ENCODE results near the gene VAV2.

VAV2 gene

DNA sequence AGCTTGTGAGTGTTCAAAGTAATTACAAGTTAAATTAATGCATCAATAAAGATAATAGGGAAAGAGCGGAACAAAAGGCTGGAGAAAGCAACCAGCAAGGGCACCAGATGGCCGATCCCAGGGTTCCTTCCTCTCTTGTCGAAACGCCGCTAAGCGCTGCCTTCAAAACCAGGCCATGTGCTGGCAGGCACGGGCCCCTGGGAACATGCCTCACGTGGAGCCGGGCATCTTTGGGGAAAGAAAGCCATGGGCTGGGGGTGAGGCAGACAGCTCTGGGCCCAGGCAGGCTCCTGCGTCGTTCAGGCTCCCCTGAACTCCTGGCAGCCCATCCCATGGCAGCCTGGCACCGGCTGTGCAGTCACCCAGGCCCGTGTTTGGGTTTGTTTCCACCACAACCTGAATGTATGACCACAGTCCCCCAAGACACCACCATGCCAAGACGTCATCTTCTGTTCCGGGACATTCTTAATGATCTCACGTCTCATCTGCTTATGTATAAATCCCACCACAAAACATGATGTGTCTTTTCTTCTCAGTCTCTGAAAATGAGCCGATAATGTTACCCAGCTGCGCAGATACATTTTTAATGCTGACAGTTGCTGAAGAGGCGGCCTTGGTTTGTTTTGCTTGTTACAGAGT, 143.5 kb downstream of the VAV2 start:
- no peak for DNase-seq

DNA sequence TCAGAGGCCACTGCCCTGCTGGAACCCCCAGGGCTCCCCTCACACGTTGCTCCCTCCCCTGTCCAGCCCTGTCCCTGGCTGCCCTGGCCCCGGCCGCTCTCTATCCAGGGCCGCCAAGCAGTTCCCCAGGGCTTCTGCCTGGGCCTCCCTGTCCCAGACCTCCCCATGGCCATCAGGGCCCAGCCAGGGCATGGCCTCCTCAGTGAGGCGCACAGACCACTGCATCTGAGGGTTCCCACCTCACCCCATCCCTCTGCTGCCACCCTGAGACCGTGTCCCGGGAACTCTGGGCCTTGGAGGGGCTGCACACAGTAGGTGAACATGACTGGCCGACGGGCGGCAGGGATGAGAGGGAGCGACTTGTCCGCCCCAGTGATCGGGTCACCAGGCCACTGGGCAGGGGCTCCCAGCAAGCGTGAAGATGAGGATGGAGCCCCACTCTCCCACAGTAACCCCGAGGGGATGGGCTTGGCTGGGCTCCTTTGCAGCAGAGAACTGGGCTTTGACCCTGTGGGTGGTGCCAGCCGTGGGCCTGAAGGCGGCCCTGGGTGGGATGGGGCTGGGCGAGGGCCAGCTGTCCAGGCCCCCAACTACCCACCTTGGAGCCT, 145.5 kb downstream of the VAV2 start:
- no peak for DNase-seq

DNA sequence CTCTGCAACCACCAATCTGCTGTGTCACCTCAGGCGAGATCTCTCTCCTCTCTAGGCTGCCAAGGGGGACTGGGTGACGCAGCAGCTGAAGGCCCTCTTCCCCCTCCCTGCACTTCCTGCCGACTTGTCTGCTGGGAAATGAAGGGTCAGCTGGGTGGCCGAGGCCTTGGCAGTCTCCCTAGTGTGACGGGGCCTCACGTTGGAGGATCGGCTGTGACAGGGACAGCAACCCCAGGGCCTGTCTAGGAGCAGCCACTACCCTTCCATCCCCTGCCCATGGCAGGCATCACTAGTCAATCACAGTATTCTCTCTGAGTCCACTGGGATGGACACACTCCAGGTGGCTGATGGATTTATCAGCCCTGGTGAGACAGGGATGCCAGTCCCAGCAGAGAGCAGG, 146.7 kb downstream of the VAV2 start:
- no peak for DNase-seq

DNA sequence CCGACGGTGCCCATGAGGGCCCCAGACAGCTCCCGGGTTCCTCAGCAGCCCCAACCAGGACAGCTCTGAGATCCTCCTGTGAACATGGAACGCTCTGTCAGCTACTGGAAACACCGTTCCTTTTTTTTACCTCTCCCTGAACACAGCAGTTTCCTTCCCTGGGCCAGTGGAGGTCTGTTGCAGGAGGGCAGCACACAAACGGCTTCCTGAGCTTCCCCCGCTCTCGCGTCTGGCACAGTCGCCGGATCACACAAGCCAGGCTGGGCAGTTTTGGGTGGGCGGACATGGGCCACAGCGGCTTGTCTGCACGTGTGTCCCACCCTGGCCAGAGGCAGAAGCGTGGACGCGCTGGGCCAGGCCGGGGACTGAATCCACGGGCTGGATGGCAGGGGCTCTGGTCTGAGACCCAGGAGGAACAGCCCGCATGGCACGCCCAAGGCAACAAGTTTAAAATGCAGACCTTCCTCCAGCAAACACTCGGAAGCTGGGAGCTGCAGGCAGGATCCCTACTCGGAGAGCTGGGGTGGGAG, 147.2 kb downstream of the VAV2 start:
- no peak for DNase-seq

DNA sequence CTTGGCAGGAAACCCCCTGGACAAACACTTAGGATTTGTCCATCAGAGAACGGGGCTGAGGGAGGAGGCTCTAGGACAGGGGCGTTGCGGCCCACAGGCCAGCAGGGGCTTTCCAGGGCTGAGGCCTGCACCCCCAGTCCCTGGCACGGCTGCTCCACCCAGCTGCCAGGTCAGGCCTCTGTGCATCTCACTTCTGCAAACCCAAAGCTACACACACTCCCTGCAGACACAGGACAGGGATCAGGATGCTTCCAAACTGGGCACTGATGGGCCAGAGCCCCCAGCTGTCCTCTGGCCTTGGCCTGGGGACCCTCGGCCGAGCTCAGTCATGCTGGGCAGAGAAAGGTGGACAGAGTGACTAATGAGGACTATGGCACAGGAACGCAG, 147.7 kb downstream of the VAV2 start:
- no peak for DNase-seq

DNA sequence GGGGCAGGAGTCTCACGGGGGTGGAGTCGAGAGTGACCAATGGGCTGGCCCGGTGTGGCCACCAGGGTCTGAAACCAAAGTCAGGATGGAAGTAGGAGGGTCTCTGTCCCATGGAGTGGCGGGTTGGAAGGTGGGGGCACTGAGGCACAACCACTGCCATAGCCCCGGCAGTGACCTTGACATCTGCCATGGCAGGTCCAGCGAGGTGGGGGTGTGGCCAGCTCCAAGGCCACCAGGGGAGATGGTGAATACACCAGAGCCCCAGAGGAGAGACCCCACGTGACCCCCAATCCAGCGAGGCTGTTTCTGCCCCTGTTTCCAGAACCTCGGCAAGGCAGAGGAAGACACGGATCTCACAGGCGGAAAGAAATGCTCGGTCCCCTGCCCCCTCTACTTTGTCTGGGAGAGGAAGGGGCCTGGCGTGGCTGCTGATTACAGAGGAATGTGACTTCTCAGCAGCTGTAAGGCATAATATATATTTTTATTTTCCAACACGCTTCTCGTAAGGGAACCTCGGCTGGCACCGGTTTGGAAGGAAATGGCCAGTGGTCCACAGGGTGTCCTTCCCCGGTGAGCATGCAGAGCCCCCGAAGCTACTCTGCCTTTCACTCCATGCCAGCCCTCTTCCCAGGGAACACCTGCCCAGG, 148.2 kb downstream of the VAV2 start:
- no peak for DNase-seq

DNA sequence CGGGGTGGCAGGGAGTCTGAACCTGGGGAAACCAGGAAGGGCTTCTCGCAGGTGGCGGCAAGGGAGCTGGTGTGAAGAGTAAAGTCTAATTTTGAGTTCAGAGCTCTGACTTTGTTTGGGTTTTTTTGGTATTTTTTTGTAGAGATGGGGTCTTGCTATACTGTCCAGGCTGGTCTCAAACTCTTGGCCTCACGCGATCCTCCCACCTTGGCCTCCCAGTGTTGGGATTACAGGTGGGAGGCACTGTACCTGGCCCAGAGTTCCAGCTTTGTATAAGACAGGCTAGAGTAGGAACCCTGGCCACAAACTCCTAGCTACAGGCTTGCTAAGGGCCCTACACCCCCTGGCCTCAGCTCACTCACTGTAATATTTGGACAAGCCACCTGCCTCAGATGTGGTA, 148.9 kb downstream of the VAV2 start:
- no peak for DNase-seq

DNA sequence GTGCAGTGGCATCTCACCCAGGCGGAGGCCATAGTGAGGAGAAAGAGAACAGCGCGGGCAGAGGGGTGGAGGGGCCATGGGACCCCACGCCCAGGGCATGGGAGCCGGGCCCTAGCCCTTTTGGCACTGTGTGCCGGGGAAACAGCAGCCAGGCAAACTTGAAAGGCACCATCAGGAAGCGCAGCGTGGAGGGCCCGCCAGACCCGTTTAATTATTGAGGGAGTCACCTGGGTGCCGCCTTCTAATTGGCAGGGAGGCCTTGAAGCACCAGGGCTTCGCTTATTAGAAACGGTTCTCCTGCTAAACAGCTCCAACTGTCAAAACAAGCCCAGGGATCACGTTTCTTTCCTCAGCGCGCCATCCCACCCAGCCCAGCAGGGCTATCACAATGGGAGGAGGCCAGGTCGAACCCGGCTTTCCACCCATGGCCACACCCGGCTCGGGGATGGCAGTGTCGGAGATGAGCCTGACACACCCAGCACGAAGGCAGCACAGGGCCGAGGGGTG, 149.3 kb downstream of the VAV2 start:
- DNase-seq, result no peak

DNA sequence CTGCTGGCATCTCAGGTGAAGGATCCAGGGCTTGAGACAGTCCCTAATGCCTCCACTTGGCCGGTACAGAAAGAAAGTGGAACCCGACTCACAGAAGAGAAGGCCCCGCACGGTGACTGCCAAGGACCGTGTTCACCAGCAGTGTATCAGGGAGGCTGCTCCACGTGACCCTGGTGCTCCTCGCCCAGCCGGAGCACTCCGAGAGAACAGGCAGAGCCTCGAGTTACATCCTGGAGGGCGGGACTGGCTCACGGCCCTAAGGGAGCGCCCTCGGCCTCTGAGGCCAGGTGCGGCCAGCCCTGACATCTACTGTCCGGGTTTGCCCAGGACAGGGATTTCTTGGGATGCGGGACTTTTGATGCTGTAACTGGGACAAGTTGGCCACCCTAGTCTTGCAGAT, 149.9 kb downstream of the VAV2 start:
- no peak for DNase-seq

DNA sequence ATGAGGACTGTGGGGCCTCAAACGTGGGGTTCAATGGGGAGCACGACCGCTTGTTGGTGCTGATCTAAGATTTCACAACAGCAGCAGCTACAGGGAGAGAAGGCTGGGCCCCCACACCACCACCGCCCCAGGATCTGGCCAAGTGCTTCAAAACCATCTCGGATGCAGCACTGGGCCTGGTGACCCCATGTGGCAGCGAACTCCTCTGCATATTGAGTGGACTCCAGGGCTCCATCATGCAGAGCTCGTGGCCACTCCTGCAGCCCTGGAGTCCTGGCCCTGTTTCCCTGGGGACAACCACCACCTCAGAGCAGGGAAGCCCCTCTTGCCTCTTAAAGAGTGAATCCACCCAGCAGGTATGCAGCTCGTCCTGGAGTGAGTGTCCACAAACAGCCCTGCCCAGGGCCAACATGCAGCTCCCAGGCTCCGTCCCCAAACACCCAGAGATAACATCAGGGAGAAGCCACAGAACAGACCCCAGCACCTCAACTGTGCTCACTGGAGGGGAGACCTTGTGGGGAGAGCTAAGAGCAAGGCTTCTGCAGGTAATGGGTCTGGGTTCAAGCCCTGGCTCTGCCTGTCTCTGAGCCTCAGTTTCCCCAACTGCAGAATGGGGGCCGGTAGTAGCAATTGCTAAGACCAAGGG, 150.8 kb downstream of the VAV2 start:
- DNase-seq, result no peak

DNA sequence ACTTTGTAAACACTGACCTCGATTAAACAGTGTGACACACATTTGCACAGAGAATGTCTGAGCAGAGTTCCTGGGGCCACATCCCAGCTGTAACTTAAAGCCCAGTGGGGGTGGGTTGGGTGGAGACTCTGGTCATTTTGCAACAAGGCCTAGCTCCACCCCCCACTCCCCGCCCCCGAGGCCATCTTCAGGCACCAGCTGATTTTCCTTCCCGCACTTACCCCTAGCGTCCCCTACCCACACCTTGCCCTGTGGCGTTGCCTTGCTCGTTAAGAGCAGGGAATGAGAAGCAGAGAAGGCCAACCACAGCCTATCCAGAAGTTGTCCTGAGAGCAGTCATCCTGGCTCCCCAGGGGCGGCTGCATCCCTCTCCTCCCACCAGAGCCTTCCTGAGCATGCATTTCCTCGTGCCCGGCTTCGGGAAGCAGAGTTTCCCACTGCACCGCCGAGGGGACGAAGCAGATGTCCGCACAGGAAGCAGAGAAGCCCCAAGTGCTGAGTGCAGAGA, 152.2 kb downstream of the VAV2 start:
- DNase-seq, result no peak

DNA sequence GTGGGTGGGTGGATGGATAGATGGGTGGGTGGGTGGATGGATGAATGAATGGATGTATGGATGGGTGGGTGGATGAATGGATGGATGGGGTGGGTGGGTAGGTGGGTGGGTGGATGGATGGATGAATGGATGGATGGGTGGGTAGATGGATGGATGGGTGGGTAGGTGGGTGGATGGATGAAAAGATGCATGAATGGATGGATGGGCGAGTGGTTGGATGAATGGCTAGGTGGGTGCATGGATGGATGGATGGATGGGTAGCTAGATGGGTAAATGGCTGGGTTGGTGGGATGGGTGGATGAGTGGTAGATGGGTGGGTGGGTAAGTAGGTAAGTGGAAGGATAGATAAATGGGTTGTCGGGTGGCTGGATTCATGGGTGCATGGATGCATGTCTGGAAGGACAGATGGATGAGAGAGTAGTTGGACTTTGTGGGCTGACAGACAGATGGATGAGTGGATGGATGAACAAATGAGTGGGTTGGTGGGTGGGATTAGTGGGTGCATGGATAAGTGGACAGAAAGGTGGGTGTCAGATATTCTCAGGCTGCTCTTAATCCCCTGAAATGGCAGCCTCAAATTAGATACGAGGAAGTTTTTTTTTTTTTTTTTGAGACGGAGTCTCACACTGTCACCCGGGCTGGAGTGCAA, 153.1 kb downstream of the VAV2 start:
- no peak for DNase-seq

DNA sequence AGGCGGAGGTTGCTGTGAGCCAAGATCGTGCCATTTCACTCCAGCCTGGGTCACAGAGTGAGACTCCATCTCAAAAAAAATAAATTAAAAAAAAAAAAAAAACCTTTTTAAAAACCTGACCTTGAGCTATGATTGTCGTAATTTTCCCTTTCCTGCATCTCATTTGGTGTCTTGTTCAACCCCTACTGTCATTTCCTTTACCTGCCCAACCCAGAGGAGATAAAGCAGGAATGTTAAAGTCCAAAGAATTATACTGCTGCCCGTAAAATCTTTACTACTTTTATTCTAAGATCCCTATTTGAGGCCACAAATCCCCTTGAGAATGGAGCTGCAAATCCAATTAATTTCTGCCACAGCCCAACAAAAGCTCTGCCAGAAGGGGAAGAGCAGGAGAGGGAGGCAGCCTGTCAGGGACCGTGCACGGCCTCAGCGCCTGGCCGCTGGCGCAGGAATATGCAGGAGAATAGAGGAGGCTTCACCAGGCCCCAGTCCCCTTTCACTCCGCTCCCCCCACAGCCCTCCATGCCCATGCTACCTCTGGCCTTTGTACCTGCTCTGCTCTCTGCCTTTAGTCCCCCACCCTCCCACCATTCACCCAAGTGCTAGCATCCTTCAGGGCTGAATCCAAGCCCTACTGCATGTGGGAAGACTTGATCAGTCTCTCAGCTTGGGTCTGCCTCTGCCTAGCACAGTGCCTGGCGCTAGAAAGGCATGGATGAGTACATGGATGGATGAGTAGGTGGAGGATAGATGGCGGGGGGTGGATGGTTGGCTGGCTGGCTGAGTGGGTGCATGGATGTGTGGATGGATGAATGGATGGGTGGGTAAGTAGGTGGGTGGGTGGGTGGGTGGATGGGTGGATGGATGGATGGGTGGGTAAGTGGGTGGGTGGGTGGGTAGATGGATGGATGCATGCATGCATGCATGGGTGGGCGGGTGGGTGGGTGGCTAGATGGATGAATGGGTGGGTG, 154.2 kb downstream of the VAV2 start:
- no peak for DNase-seq

DNA sequence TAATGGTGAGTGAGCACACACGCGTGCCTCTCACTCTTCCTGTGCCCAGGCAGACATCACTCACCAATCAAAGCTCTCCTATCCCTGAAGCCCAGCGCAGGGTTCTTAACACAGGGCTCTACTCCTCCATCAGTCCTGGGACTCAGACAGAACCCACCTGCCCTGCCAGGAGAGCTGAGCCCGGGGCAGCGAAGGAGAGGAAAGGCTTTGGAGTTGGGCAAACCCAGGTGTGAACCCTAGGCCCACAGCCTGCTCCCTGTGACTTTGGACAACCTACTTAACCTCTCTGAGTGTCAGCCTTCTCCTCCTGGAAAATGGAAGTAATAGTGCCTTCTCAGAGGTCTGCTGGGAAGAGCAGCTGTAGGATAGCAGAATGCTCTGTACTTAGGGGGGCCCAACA, 155.3 kb downstream of the VAV2 start:
- DNase-seq, result no peak

DNA sequence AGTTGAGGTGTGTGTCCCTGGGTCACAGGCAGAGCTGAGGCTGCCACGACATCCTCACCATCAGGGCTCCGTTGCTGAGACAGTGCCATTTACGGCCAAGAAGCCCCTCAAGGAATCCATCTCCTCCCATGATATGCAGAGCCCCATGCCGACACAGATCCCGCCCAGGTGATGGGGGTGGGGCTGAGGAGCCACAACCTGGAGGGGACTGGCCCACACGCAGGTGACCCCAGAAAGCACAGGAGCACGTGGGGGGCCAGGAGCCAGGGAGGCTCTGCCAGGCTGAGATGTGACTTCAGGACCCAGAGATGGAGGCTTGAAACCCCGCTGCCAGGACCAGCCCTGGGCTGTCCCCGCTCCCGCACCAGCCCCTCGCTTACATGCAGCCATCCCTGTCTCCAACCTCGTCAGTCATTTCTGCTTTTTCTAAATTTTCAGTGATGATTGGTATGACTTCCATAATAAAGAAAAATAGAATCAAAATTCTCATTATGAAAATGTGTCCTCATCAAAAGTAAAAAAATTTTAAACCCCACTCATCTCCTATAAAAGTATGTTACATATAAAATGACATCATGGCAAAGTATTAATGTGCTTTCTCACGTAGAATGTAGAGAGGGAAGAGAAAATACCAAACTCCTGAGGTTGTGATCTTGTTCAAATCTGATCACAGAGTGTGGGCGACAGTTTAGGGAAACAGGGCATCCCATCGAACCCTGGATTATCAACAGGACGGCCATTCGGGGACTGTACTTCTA, 155.9 kb downstream of the VAV2 start:
- DNase-seq, result no peak

DNA sequence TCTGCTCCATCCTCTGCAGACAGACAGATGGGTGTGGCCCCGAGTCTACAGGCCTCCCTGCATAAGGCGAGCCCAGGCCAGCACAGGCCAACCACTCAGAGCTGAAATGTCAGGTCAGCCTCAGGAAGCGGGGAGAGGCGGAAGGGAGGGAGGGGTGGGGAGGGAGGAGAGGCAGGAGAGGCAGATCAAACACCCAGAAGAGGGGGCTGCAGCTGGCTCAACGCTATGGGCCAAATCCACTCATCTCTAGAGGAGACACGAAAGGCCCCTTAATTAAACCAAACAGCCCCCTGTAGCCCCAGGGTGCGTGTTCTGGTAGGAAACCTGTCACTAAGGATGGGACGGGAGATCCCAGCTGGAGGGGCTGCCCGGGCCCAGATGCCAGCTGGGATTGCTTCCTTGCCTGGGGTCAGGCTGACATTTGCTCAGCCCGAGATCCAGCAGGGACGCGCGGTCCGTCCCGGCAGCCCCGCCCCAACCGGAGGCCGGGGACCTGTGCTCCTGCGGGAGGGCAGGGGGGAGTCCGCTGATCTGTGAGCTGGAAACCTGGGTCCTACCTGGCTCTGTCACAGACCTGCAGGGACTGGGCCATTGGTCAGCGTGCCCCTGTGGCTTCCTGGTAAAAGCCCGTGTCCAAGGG, 156.7 kb downstream of the VAV2 start:
- DNase-seq, result no peak

DNA sequence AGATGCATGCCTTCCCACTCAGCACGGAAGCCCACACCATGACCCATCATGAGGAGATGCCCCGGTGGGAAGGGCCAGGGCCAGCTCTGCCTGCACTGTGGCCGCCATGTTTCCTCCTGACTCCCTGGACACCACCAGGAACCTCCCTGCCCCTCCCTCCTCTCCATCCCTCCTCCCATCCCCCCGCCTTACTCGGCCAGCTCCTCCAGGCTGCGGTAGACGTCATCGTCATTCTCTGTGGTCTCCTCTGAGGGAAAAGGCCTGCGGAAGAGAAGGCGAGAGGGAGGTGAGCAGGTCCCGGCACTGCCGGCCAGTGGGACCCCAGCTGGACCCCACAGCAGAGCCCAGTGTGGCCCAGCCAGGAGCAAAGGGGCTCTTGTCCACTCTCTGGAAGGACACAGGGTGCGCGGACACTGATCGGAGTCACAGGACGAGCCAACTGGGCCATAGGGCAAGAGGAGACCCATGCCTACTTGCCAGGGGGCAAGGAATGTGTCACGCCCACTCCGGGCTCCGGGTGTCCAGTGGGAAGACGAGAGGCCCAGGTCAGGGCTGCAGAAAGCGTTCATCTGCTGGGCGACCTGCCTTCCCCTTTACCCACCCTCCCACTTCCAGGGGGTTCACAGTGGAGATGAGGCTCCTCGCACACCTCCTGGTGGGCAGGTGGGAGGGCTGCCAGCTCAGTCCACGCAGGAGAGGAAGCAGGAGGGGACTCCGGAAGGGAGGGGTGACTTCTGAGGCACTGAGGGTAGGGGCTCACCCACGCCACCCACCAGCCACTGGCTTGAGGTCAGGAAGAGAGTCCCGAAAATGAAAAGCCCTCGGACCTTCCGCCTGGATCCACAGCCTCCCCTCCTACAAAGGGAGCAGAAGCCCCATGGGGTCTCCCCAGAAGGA, 157.8 kb downstream of the VAV2 start:
- no peak for DNase-seq

DNA sequence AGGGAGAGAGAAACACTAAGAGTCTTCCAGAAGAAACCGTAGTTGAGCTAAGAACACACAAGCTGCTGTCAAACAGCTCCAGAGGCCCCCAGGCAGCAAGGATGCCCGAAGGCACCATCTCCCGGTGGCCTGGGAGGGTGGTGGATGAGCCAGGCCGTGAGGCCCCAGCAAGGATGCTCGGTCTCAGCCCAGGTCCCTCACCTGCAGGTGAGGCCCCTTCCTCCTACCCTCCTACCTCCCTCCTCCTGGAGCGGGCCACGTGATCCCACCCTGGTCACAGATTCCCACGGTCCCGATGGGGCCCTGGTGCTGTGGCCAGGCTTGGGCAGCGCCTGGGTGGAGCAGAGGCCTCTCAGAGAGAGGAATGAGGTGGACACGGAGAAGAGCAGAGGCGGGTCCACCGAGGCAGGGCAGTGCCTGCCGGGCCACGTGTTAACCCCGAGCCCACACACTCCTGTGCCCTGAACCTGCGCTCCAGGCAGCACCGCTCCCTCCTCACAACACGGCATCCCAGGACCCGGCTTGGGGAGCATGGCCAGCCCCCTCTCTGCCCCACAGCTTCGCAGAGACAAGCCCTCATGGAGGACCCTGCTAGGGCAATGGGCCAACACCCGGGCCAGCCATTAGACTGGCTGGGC, 158.6 kb downstream of the VAV2 start:
- DNase-seq, result no peak

DNA sequence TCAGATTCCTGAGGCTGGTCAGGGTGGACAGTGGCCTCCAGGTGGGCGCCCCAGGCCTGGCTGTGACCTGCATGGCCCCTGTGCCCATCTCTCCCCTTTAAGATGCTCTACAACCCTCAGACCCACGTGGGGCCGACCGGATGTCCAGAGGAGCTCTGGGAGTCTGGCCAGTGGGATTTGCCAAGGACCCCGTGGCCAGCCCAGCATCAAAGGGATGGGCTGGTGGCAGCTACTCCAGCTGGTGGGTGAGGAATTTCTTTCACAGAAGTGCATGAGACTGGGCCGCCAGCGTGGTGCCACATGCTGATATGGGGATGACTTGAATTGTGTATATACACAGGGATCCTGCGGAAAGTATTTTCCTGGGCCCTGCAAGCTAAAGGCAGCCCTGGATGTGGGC, 159.2 kb downstream of the VAV2 start:
- no peak for DNase-seq
